GM12878 (cell line): ENCODE data around the gene HOXD10. TPM values are rescaled to one million over a fixed set of nuclear protein-coding genes. Genes with fewer than 3 reads are reported as not detected.

Experiments used
- ATAC-seq: fragments of 200-7000 bp; cut with Tn5 transposase; 3 replicates; pipeline ENCODE4 v1.9.1; 2020; ENCODE audit warnings: mild to moderate bottlenecking, moderate library complexity
- BruUV-seq: library from RNA; stranded (reverse); fragments of 400-500 nt; replicated peaks from 2 replicates; lab custom pipeline; 2021; lab: Mats Ljungman, UMichigan
- CTCF ChIA-PET: fragments of 300-600 bp; sonication (Branson Sonifier 250); formaldehyde crosslinking; extraction: SDS; loops from one replicate; lab custom pipeline; 2021; ENCODE audit warnings: inconsistent platforms; lab: Yijun Ruan, JAX
- POLR2A ChIA-PET: fragments of 350-600 bp; formaldehyde crosslinking; extraction: SDS; loops from one replicate; lab custom pipeline; 2021; ENCODE audit warnings: inconsistent platforms; lab: Charles Lee
- RAD21 ChIA-PET: fragments of 300-600 bp; sonication (Branson Sonifier 250); formaldehyde crosslinking; loops from one replicate; lab custom pipeline; 2023; ENCODE audit warnings: antibody characterized with exemption; ENCODE audit not compliant: unreplicated experiment; lab: Charles Lee
- SMC1A ChIA-PET: fragments of 300-600 bp; sonication (Branson Sonifier 250); formaldehyde crosslinking; loops from one replicate; lab custom pipeline; 2023; ENCODE audit not compliant: unreplicated experiment, uncharacterized antibody; lab: Charles Lee
- DNase-seq: peaks from one replicate; pipeline ENCODE4 v3.0.0-alpha.2; 2011; ENCODE audit warnings: low read depth, low spot score
- FAIRE-seq: peaks from 3 replicates; lab custom pipeline; 2011; peaks lifted over from hg19 to GRCh38; lab: Jason Lieb, UNC
- H2AFZ ChIP-seq: 2 replicates; pipeline ENCODE4 v1.6.0; 2011; ENCODE audit warnings: low read depth, low read length, control low read depth; ENCODE audit not compliant: control insufficient read depth
- H3K27ac ChIP-seq: 2 replicates; pipeline ENCODE4 v1.5.1; 2011; ENCODE audit warnings: control low read depth; ENCODE audit not compliant: control insufficient read depth, insufficient read depth
- H3K27me3 ChIP-seq, 2 experiments: replicated peaks in 1 of 2; 2 replicates each; pipeline versions ENCODE4 v1.6.0 to v1.6.1; 2011; ENCODE audit warnings: low read length in 1 of 2; ENCODE audit not compliant: control insufficient read depth in 2 of 2, insufficient read depth in 2 of 2
- H3K36me3 ChIP-seq, 2 experiments: 2 replicates each; pipeline ENCODE4 v1.5.1; 2011; ENCODE audit warnings: low read length in 1 of 2; ENCODE audit not compliant: control insufficient read depth in 2 of 2, insufficient read depth in 2 of 2
- H3K4me1 ChIP-seq: 2 replicates; pipeline ENCODE4 v1.6.1; 2011; ENCODE audit warnings: mild to moderate bottlenecking, low read length, moderate library complexity, mixed read lengths; ENCODE audit not compliant: control insufficient read depth, insufficient read depth
- H3K4me2 ChIP-seq: 2 replicates; pipeline ENCODE4 v1.6.0; 2011; ENCODE audit warnings: control low read depth; ENCODE audit not compliant: control insufficient read depth, insufficient read depth
- H3K4me3 ChIP-seq: fragments of 200-600 bp; sonication (generic); 2 replicates; pipeline ENCODE4 v1.5.1; 2016
- H3K79me2 ChIP-seq: 2 replicates; pipeline ENCODE4 v1.6.0; 2011; ENCODE audit warnings: low read length; ENCODE audit not compliant: control insufficient read depth, insufficient read depth
- H3K9ac ChIP-seq: 2 replicates; pipeline ENCODE4 v1.8.0; 2011; ENCODE audit warnings: low read length, control low read depth, mixed read lengths; ENCODE audit not compliant: control insufficient read depth, insufficient read depth
- H3K9me3 ChIP-seq: replicated peaks from 3 replicates; pipeline ENCODE4 v1.5.1; 2011; ENCODE audit warnings: mild to moderate bottlenecking, low read length; ENCODE audit not compliant: control insufficient read depth, insufficient read depth
- H4K20me1 ChIP-seq: 2 replicates; pipeline ENCODE4 v1.6.0; 2011; ENCODE audit not compliant: control insufficient read depth, insufficient read depth
- KLF5 ChIP-seq: fragments of 450-650 bp; IDR thresholded peaks from 2 replicates; pipeline ENCODE4 v1.6.1; 2014; ENCODE audit warnings: mild to moderate bottlenecking; ENCODE audit not compliant: partially characterized antibody
- MTA3 ChIP-seq: IDR thresholded peaks from 2 replicates; pipeline ENCODE4 v1.6.1; 2012; ENCODE audit warnings: low read length, inconsistent platforms, borderline replicate concordance
- NFIC ChIP-seq: IDR thresholded peaks from 2 replicates; pipeline ENCODE4 v1.6.1; 2012; ENCODE audit warnings: low read depth, mild to moderate bottlenecking, inconsistent platforms, low read length, moderate library complexity
- NFYB ChIP-seq: IDR thresholded peaks from 2 replicates; pipeline ENCODE4 v1.6.1; 2011; ENCODE audit warnings: low read depth, mild to moderate bottlenecking, low read length, improper control_type of control experiment, moderate library complexity; ENCODE audit not compliant: insufficient read depth
- RUNX3 ChIP-seq: IDR thresholded peaks from 2 replicates; pipeline ENCODE4 v1.6.1; 2012; ENCODE audit warnings: low read length, inconsistent platforms
- TAF1 ChIP-seq: IDR thresholded peaks from 2 replicates; pipeline ENCODE4 v1.6.1; 2011; ENCODE audit warnings: mild to moderate bottlenecking, low read depth, low read length, borderline replicate concordance
- WGBS: methylation state at CpG from one replicate; pipeline ENCODE4 v1.1.6; 2016; ENCODE audit warnings: low lambda C conversion rate; ENCODE audit not compliant: insufficient replicate concordance, insufficient coverage; ENCODE audit errors: missing lambda C conversion rate; 5-methylcytosine and 5-hydroxymethylcytosine counted together
- in situ Hi-C: fragments of 300-500 bp; cut with MboI; formaldehyde crosslinking; loops from 9 replicates; pipeline ENCODE4 v1.14.3; 2018; ENCODE audit warnings: mixed read lengths
- intact Hi-C: fragments of 100-400 bp; cut with micrococcal nuclease; formaldehyde crosslinking; loops from one replicate; pipeline ENCODE4 v1.14.2; 2022; ENCODE audit not compliant: unreplicated experiment
- polyA plus RNA-seq, 11 experiments: library from polyadenylated mRNA; depleted of rRNA in 4 of 11; unstranded in 6 of 11; stranded (reverse) in 5 of 11; fragments of >200 nt; fragmentation: Nextera tagmentation in 4 of 11; fragmentation: Illumina TruSeq in 1 of 11; extraction: Ambion mirVana in 4 of 11; extraction: Trizol in 1 of 11; gene quantifications; 1 replicate in 1 of 11; 2 replicates in 10 of 11; pipeline versions ENCODE4 v1.2.1 to v1.2.3, GENCODE V29; 2011 to 2016; ENCODE audit warnings: inconsistent platforms in 2 of 11, missing spikeins in 2 of 11, low read depth in 1 of 11
- total RNA-seq, 4 experiments: library from RNA; depleted of rRNA in 3 of 4; stranded (reverse); fragments of >200 nt in 3 of 4; fragmentation: Illumina TruSeq in 1 of 4; extraction: Trizol in 1 of 4; gene quantifications; 2 replicates each; pipeline versions ENCODE4 v1.2.1 to v1.2.3, GENCODE V29; 2013 to 2021
- TF ChIP-seq, protein P1 (sequence below): fragments of 450-650 bp; IDR thresholded peaks from 2 replicates; pipeline ENCODE4 v1.6.1; 2017; ENCODE audit warnings: mild to moderate bottlenecking

The HOXD10 gene
- total and polyA plus RNA-seq, 10 of the 15 experiments (the other 5 are each of a cell fraction or from before 2014, with no cell fraction given): not detected

DNA sequence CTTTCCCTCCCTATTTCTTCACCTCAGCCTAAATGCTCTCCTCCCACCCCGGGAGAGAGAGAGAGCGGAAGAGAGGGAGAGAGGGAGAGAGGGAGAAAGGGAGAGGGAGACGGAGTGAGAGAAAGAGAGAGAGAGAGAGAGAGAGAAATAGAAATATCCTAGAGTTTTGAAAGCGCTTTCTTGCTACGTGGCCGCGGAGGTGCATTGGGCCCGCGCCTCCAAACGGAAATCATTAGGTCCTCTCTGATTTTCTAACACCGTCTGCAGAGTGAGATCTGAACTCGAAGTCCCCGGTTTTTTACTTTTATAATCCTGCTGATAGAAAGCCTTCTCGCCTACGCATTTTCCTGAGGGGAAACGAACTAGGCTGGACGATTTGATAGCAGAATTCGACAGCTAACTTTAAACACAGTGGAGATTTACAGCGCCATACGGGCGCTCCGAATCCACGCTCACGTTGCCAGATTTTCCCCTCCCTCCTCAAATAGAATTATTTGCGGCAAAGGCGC, 31.9 kb upstream of the HOXD10 start:
- Histone ChIP-seq H3K79me2 (no peaks in the 10 kb centered on the region), H3K4me2 (no peak overlapping the region), H3K9me3 (peaks cover 20% of the 10 kb centered on the region; the same call in 2 of the 3 replicates), H4K20me1 (no peaks in the 10 kb centered on the region), H3K27ac (no peak overlapping the region), H3K27me3 (peaks cover 5 to 19% of the 10 kb centered on the region in 2 experiments), H2AFZ (no peak overlapping the region), H3K36me3 (no peaks in the 10 kb centered on the region), H3K4me3 (no peak overlapping the region), H3K4me1 (no peaks in the 10 kb centered on the region)
- ATAC-seq: no peak
- no peak for DNase-seq
- SMC1A ChIA-PET: interaction anchor here (1.6 kb wide), 1 partner anchor 395 kb away, joined by 3 read pairs; no protein-coding TSS in a partner anchor
- in situ Hi-C loops: no loop called here
- 37% methylated on average over 25 of the region's 26 CpGs for WGBS
- CTCF ChIA-PET: interaction anchor here (1.2 to 2.5 kb wide), 3 partner anchors 11 to 395 kb away, joined by 3 to 13 read pairs (median 6); no protein-coding TSS in a partner anchor
- POLR2A ChIA-PET: no interaction called here
- TF ChIP-seq MTA3: no peak
- no peak for TF ChIP-seq NFIC
- TF ChIP-seq, protein P1, sequence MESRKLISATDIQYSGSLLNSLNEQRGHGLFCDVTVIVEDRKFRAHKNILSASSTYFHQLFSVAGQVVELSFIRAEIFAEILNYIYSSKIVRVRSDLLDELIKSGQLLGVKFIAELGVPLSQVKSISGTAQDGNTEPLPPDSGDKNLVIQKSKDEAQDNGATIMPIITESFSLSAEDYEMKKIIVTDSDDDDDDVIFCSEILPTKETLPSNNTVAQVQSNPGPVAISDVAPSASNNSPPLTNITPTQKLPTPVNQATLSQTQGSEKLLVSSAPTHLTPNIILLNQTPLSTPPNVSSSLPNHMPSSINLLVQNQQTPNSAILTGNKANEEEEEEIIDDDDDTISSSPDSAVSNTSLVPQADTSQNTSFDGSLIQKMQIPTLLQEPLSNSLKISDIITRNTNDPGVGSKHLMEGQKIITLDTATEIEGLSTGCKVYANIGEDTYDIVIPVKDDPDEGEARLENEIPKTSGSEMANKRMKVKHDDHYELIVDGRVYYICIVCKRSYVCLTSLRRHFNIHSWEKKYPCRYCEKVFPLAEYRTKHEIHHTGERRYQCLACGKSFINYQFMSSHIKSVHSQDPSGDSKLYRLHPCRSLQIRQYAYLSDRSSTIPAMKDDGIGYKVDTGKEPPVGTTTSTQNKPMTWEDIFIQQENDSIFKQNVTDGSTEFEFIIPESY: no peak
- TF ChIP-seq NFYB: no peak
- TF ChIP-seq TAF1: no peak
- TF ChIP-seq RUNX3: no peak
- no peak for TF ChIP-seq KLF5
- TF ChIP-seq, all 136 proteins: peak for 0
- RAD21 ChIA-PET: interaction anchor here (1.0 kb wide), 1 partner anchor 395 kb away, joined by 3 read pairs; no protein-coding TSS in a partner anchor
- intact Hi-C loops: loop anchor here (10.0 kb wide), 1 partner anchor 200 kb away; no protein-coding TSS in a partner anchor
- H3K9ac ChIP-seq: no peak overlapping the region
- no TSS peak for BruUV-seq
- no peak for FAIRE-seq
